ENCODE data around the gene STARD3NL.

GRCh38 chr7:38199782-38200181 lies 21.7 kb downstream of the STARD3NL start:
- no peak for TF ChIP-seq CTCF (IDR thresholded peaks at IDR 0.05)
- no peak for TF ChIP-seq POLR2A (IDR thresholded peaks at IDR 0.05)

All from esophagus squamous epithelium (tissue), 4 donors.